GM13977 (cell line): ENCODE measurements around the gene DOCK3.
"Not testable (repeated sequence)": the region's sequence is repeated elsewhere in the genome, so short reads cannot be mapped to it uniquely, and the experiment has no call there.

Experiments
- DNase-seq: peaks from one replicate; pipeline ENCODE4 v3.0.0; 2012; ENCODE audit warnings: low spot score
- CTCF ChIP-seq: IDR thresholded peaks from 2 replicates; pipeline ENCODE4 v1.5.1; 2012; ENCODE audit warnings: mild to moderate bottlenecking, control low read depth; ENCODE audit not compliant: insufficient read depth; ENCODE audit errors: extremely low read depth, missing control alignments
- in situ Hi-C: fragments of 300-500 bp; cut with MboI; formaldehyde crosslinking; loops from one replicate; pipeline ENCODE4 v1.12.0; 2022; ENCODE audit warnings: low sequenced_read_pairs, low pct_unique_long_range_greater_than_20kb, mixed read lengths, inconsistent platforms; ENCODE audit not compliant: unreplicated experiment

The DOCK3 gene

GRCh38 chr3:50890688-50891344, 216.1 kb downstream of the DOCK3 start:
- TF ChIP-seq CTCF, result no peak
- in situ Hi-C loops, result no loop called here
- no peak for DNase-seq

- DNase-seq, in situ Hi-C loops: not testable (repeated sequence)
Measured at GRCh38 chr3:50901097-50901496, 226.4 kb downstream of the DOCK3 start.

- in situ Hi-C loops, result no loop called here
- TF ChIP-seq CTCF, result no peak
- DNase-seq, result no peak
Measured at GRCh38 chr3:50912746-50913145, 238.0 kb downstream of the DOCK3 start.

GRCh38 chr3:50913260-50913659, 238.5 kb downstream of the DOCK3 start:
- no peak for TF ChIP-seq CTCF
- no peak for DNase-seq
- in situ Hi-C loops, result no loop called here

GRCh38 chr3:50922071-50922470, 247.3 kb downstream of the DOCK3 start:
- in situ Hi-C loops, DNase-seq: not testable (repeated sequence)

- in situ Hi-C loops, result no loop called here
Measured at GRCh38 chr3:50923955-50924354, 249.2 kb downstream of the DOCK3 start.

GRCh38 chr3:50924638-50925037, 249.9 kb downstream of the DOCK3 start:
- no peak for TF ChIP-seq CTCF
- in situ Hi-C loops, result no loop called here
- no peak for DNase-seq

More at GRCh38 chr3:50923955-50924354, 249.2 kb downstream of the DOCK3 start:
- no peak for TF ChIP-seq CTCF
- DNase-seq, result no peak

- TF ChIP-seq CTCF, result no peak
- DNase-seq, result no peak
- in situ Hi-C loops, result no loop called here
Measured at GRCh38 chr3:50926868-50927267, 252.1 kb downstream of the DOCK3 start.
